Body of pancreas (tissue), 4 donors: ENCODE measurements around the gene PPP1R13B. TPM values are rescaled to one million over a fixed set of nuclear protein-coding genes. Genes with fewer than 3 reads are reported as not detected.

ENCODE experiments used
- ATAC-seq: fragments of 150-250 bp; one replicate; pipeline ENCODE4 v1.9.1; 2016
- DNase-seq, 4 donors: peaks; one replicate each; pipeline ENCODE4 v3.0.0-alpha.2; 2019
- H3K27ac ChIP-seq, 4 donors: fragments of 200-600 bp; sonication (generic); 1 replicate in 3 of 4; 2 replicates in 1 of 4; pipeline versions ENCODE4 v1.5.1 to v1.6.1; 2016 to 2019; ENCODE audit warnings: mild to moderate bottlenecking in 1 of 4, mixed read lengths in 1 of 4, moderate library complexity in 1 of 4
- H3K27me3 ChIP-seq, 2 donors: fragments of 200-600 bp; sonication (generic); one replicate each; pipeline ENCODE4 v1.6.0; 2016; ENCODE audit warnings: mild to moderate bottlenecking in 1 of 2
- H3K36me3 ChIP-seq, 2 donors: fragments of 200-600 bp; sonication (generic); replicated peaks in 1 of 2; 2 replicates each; pipeline ENCODE4 v1.5.1; 2016; ENCODE audit warnings: low read depth in 2 of 2; ENCODE audit not compliant: insufficient read depth in 1 of 2
- H3K4me1 ChIP-seq: fragments of 200-600 bp; sonication (generic); one replicate; pipeline ENCODE4 v1.6.0; 2016
- H3K4me3 ChIP-seq, 2 donors: fragments of 200-600 bp; sonication (generic); 1 replicate in 1 of 2; 2 replicates in 1 of 2; pipeline ENCODE4 v1.5.1; 2016 to 2019
- H3K9me3 ChIP-seq, 3 donors: fragments of 200-600 bp; sonication (generic); 1 replicate in 2 of 3; 2 replicates in 1 of 3; pipeline ENCODE4 v1.5.1; 2016
- CTCF ChIP-seq, 7 experiments: fragments of 450-650 bp in 4 of 7; fragments of 200-600 bp in 3 of 7; sonication (generic) in 3 of 7; IDR thresholded peaks; one replicate each; pipeline ENCODE4 v1.5.1; 2016 to 2019; ENCODE audit warnings: antibody characterized with exemption in 7 of 7
- POLR2A ChIP-seq, 3 donors: fragments of 450-650 bp; IDR thresholded peaks; one replicate each; pipeline ENCODE4 v1.6.1; 2016; ENCODE audit warnings: antibody characterized with exemption in 3 of 3, mild to moderate bottlenecking in 2 of 3
- WGBS, 2 donors: methylation state at CpG; one replicate each; pipeline ENCODE4 v1.1.5; 2017; 5-methylcytosine and 5-hydroxymethylcytosine counted together
- intact Hi-C: fragments of 100-400 bp; cut with DNase I; formaldehyde crosslinking; loops from one replicate; pipeline ENCODE4 v1.15.1; 2023
- total RNA-seq, 2 donors: library from RNA; depleted of rRNA; stranded (reverse); fragments of >200 nt; gene quantifications; one replicate each; pipeline ENCODE4 v1.1.0, GENCODE V29; 2016

The PPP1R13B gene
- total RNA-seq, 2 donors from 2014 or later, result 12.5 to 36.3 TPM

DNA sequence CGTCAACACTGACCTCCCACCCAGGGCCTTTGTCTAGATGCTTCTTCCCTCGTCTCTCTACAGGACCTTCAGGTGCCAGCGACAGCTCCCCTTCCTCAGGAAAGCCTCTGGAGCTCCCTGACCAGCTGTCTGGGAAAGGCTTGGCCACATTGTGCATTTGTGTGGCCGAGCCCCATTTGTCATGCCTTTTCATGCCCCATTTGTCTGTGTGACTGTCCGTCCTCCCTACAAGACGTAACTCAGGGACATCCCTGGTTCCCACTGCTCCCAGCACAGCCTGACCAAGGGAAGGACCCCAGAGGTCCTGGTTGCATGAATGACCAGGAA, 107.9 kb downstream of the PPP1R13B start:
- TF ChIP-seq POLR2A (IDR thresholded peaks at IDR 0.05) (no peak), CTCF (IDR thresholded peaks at IDR 0.05) (no peak)
- Histone ChIP-seq H3K27me3 (no peaks in the 10 kb centered on the region), H3K27ac (no peak overlapping the region), H3K36me3 (peaks cover 0 to 23% of the 10 kb centered on the region in 2 donors), H3K4me3 (no peak overlapping the region), H3K4me1 (no peaks in the 10 kb centered on the region), H3K9me3 (no peaks in the 10 kb centered on the region)
- ATAC-seq, result no peak
- intact Hi-C loops, result no loop called here
- no peak for DNase-seq
- WGBS, 2 donors, result 90 to 96% methylated on average over 5 to 6 of the region's 6 CpGs

DNA sequence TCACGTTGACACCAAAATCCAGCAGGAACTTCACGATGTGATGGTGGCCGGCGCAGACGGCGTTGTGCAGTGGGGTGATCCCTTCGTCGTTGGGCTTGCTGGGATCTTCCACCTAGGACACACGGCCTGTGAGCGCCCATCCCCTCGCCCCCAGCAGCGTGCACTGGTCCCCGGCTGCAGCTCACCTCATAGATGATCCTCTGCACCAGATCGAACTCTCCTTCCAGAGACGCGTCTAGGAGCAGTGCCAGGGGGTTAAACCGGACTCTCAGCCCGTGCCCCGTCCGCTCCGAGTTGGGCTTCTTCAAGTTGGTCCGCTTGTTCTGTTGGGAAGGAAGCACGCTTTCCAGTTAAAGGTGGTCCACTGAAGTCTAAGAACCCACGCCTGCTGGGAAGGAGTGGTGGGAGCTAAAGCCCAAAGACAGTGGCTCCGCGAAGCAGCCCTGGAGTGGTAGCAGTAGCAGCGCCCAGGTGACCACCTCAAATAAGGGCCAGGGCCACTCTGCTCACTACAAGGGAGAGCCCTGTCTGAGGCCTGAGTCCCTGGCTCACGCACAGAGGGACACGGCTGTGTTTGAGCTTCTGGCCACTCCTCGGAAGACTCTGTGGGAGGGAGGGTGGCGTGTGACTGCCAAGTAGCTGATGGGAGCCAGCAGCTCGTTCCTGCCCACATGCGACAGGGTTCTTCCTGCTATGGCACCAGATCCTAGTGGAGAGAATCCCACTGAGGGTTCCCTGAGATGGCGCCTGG, 108.5 kb downstream of the PPP1R13B start:
- WGBS, 2 donors, result 86 to 93% methylated on average over 18 to 33 of the region's 34 CpGs
- Histone ChIP-seq H3K27me3 (no peaks in the 10 kb centered on the region), H3K4me3 (no peak overlapping the region), H3K27ac (no peak overlapping the region), H3K4me1 (no peaks in the 10 kb centered on the region), H3K9me3 (no peaks in the 10 kb centered on the region), H3K36me3 (peaks cover 0 to 26% of the 10 kb centered on the region in 2 donors)
- DNase-seq (no peak), ATAC-seq (no peak)
- intact Hi-C loops, result no loop called here
- TF ChIP-seq POLR2A (IDR thresholded peaks at IDR 0.05), result no peak
- no peak for TF ChIP-seq CTCF (IDR thresholded peaks at IDR 0.05)

DNA sequence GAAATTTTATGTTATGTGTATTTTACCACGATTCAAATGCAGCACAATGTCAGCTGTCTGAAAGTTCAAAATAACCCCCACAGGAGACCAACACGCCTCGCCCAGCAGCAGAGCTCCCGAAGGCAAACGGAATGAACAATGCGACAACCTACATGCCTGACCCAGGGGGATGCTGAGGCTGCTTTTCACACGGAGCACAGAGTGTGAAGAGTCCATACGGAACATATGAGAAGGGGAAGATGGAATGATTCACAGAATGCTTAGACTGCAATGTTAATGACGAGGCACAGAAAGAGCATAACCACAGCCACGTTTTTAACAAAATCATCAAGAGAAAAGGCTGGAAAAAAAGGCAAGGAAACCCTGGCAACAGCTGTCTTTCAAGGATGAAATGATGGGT, 109.2 kb downstream of the PPP1R13B start:
- WGBS, 2 donors, result 79 to 84% methylated on average over 10 of the region's 10 CpGs
- no peaks in the 10 kb centered on the region for H3K9me3 ChIP-seq
- no peak overlapping the region for H3K4me3 ChIP-seq
- H3K27ac ChIP-seq, result no peak overlapping the region
- no peak for ATAC-seq
- H3K36me3 ChIP-seq, result peaks cover 0 to 31% of the 10 kb centered on the region in 2 donors
- no peaks in the 10 kb centered on the region for H3K27me3 ChIP-seq
- intact Hi-C loops, result no loop called here
- no peak for TF ChIP-seq CTCF (IDR thresholded peaks at IDR 0.05)
- TF ChIP-seq POLR2A (IDR thresholded peaks at IDR 0.05), result no peak
- H3K4me1 ChIP-seq, result no peaks in the 10 kb centered on the region
- no peak for DNase-seq

DNA sequence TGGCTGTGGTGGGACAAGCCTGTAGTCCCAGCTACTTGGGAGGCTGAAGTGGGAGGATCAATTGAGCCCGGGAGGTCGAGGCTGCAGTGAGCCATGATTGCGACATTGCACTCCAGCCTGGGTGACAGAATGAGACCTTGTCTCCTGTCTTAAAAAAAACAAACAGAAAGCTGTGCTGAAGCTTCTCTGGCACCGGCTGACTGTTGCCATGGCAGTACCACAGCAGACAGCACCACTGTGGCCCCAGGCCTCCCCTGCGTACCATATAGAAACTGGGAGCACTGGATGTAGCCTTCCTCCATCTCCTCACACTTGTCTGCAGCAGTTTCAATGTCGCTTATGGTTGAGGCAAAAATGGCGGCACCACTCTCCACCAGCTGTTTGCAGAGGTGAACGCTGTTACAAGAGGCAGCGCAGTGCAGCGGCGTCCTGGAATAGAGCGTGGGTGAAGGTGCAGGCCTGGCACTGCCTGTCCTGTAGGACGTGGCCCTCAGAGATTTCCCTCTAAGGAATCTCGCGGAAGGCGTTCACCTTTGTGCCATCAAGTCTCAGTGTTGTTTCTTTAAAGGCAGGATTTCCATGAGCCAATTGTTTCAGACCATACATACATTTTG, 109.8 kb downstream of the PPP1R13B start:
- Histone ChIP-seq H3K36me3 (peaks cover 0 to 33% of the 10 kb centered on the region in 2 donors), H3K4me3 (no peak overlapping the region), H3K9me3 (no peaks in the 10 kb centered on the region), H3K27me3 (no peaks in the 10 kb centered on the region), H3K4me1 (no peaks in the 10 kb centered on the region), H3K27ac (no peak overlapping the region)
- DNase-seq (no peak), ATAC-seq (no peak)
- TF ChIP-seq CTCF (IDR thresholded peaks at IDR 0.05) (no peak), POLR2A (IDR thresholded peaks at IDR 0.05) (no peak)
- intact Hi-C loops, result no loop called here
- WGBS, 2 donors, result 85 to 86% methylated on average over 14 to 16 of the region's 16 CpGs
